Mesodermal cell (in vitro differentiated cells): ENCODE measurements around the gene ZBTB16.

Source experiments
- H3K27ac ChIP-seq: 2 replicates; pipeline ENCODE4 v1.7.0; 2013; ENCODE audit warnings: mild to moderate bottlenecking, low read depth, low read length, moderate library complexity; ENCODE audit not compliant: severe bottlenecking
- H3K36me3 ChIP-seq: 2 replicates; pipeline ENCODE4 v1.7.1; 2013; ENCODE audit warnings: mild to moderate bottlenecking, low read length, moderate library complexity; ENCODE audit not compliant: control insufficient read depth, insufficient read depth
- H3K4me1 ChIP-seq: one replicate; pipeline ENCODE4 v1.7.1; 2013; ENCODE audit warnings: mild to moderate bottlenecking, low read length; ENCODE audit not compliant: insufficient read depth, control insufficient read depth, poor library complexity, severe bottlenecking
- H3K4me3 ChIP-seq: 2 replicates; pipeline ENCODE4 v1.7.0; 2013; ENCODE audit warnings: low read length, control low read depth, mild to moderate bottlenecking; ENCODE audit not compliant: insufficient read depth, poor library complexity, severe bottlenecking; ENCODE audit errors: extremely low read depth
- H3K9me3 ChIP-seq: 2 replicates; pipeline ENCODE4 v1.7.1; 2013; ENCODE audit warnings: mild to moderate bottlenecking, low read length, moderate library complexity; ENCODE audit not compliant: control insufficient read depth
- WGBS, 2 experiments: methylation state at CpG; one replicate each; pipeline ENCODE4 v1.1.5; 2013; ENCODE audit warnings: missing lambda C conversion rate in 2 of 2; ENCODE audit not compliant: insufficient coverage in 2 of 2; 5-methylcytosine and 5-hydroxymethylcytosine counted together

Gene ZBTB16

GRCh38 chr11:114057605-114058004 lies 1.9 kb upstream of the ZBTB16 start:
- WGBS, 2 experiments = 25 to 40% methylated on average over 1 of the region's 1 CpG
- H3K4me3 ChIP-seq = no peak overlapping the region

DNA sequence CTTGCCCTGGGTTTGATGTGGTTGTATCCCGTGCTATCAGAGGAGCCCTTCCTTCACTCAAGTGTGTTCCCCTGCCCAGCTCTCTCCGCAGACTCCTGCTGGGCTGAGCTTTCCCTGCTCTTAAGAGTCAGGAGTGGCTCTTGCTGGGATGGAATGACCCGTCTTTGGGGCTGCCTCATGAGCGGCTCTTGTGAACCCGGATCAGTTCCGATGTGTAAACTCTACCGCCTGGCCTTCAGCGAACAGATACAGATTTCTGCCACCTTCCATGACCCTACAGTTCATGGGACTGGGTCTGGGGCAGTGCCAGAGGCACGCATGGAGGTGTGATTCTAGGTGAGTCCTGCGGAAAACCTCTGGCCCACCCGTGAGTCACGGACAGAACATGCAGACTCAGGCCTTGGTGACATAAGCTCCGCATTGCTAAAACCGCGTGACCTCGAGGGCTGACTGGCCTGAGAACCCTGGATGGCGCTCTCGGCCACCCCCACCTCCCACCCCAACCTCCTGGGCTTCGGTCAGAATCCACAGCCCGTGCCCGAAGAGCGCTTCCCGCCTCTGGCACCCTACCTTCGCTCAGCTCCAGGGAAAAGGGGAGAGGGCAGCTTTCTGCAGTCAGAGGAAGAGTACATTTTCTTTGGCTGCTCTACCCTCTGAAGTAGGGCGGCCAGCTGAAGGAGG lies 1.3 kb upstream of the ZBTB16 start:
- Histone ChIP-seq H3K4me3 (no peak overlapping the region), H3K27ac (no peak overlapping the region)
- WGBS, 2 experiments = 7 to 12% methylated on average over 20 of the region's 25 CpGs

More at GRCh38 chr11:114057605-114058004, 1.9 kb upstream of the ZBTB16 start:
- Histone ChIP-seq H3K4me1 (peaks cover 14% of the 10 kb centered on the region), H3K27ac (no peak overlapping the region), H3K9me3 (no peaks in the 10 kb centered on the region), H3K36me3 (no peaks in the 10 kb centered on the region)

GRCh38 chr11:114058871-114059277 lies 637 bp upstream of the ZBTB16 start:
- Histone ChIP-seq H3K4me3 (peak overlapping the region; percentile 52), H3K4me1 (peaks cover 14% of the 10 kb centered on the region), H3K9me3 (no peaks in the 10 kb centered on the region), H3K27ac (no peak overlapping the region), H3K36me3 (no peaks in the 10 kb centered on the region)
- WGBS, 2 experiments = 2% methylated on average over 22 to 24 of the region's 25 CpGs

More for the DNA sequence above, 1.3 kb upstream of the ZBTB16 start:
- peaks cover 14% of the 10 kb centered on the region for H3K4me1 ChIP-seq
- H3K36me3 ChIP-seq = no peaks in the 10 kb centered on the region
- no peaks in the 10 kb centered on the region for H3K9me3 ChIP-seq

GRCh38 chr11:114059984-114060391 lies 477 bp downstream of the ZBTB16 start:
- no peaks in the 10 kb centered on the region for H3K36me3 ChIP-seq
- H3K4me3 ChIP-seq = peak overlapping the region; percentile 52
- 0% methylated on average over 9 to 22 of the region's 33 CpGs for WGBS, 2 experiments
- no peaks in the 10 kb centered on the region for H3K9me3 ChIP-seq
- H3K4me1 ChIP-seq = peaks cover 14% of the 10 kb centered on the region
- H3K27ac ChIP-seq = no peak overlapping the region

DNA sequence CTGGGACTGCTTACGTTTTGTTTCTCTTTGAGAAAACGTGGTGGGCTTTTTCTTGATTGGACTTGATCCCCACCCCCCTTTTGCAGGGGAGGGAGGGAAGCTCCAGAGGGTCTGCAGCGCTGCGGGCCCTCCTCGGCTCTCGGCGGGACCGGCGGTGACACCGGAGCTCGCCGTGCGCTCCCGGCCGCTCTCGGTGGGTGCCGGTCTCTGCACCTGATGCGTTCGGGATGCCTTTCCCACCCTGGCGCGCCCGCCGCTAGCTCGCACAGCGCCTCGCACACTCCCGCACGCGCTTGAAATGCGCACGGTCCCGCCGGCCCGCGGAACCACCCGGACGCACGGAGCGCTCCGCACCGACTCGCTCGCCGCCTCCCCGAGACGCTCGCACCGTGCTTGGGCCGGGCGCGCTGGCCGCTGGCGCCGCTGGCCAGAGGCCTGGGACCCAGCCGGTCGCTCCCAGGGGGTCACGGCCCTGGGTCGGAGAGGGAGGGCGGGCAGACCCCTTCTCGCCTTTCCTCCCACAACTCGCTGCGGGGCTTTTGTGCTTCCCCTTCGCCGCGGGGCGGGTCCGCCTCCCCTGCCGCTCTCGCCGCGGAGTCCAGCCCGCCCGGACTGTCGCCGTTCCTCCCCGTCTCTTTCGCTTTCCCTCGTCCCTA lies 1.0 kb downstream of the ZBTB16 start:
- Histone ChIP-seq H3K4me3 (peak overlapping the region; percentile 52), H3K27ac (no peak overlapping the region), H3K4me1 (peaks cover 14% of the 10 kb centered on the region), H3K36me3 (no peaks in the 10 kb centered on the region), H3K9me3 (no peaks in the 10 kb centered on the region)
- WGBS, 2 experiments = 0 to 1% methylated on average over 55 to 72 of the region's 78 CpGs

- Histone ChIP-seq H3K27ac (no peak overlapping the region), H3K4me1 (peaks cover 14% of the 10 kb centered on the region), H3K9me3 (no peaks in the 10 kb centered on the region), H3K36me3 (no peaks in the 10 kb centered on the region), H3K4me3 (peak overlapping the region; percentile 52)
- WGBS, 2 experiments = 2% methylated on average over 42 to 44 of the region's 45 CpGs
Observed at GRCh38 chr11:114061048-114061680, 1.7 kb downstream of the ZBTB16 start.

DNA sequence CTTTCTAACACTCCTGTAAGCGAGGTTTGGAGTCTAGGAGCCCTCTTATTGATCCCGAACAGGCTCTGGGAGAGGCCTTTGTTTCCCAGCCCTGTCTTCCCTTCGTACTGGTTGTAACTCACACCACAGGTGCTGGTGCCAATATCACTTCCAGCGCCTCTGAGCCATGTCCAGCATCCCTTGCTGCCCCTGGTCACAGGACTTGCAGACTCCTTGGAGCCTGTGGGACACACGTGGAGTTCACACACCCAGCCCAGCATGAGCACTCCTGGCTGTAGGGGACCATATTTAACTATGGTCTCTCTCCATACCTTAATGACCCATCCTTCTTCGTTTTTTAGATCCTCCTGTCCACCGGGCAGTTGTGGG lies 2.2 kb downstream of the ZBTB16 start:
- H3K4me3 ChIP-seq = peak overlapping the region; percentile 52

DNA sequence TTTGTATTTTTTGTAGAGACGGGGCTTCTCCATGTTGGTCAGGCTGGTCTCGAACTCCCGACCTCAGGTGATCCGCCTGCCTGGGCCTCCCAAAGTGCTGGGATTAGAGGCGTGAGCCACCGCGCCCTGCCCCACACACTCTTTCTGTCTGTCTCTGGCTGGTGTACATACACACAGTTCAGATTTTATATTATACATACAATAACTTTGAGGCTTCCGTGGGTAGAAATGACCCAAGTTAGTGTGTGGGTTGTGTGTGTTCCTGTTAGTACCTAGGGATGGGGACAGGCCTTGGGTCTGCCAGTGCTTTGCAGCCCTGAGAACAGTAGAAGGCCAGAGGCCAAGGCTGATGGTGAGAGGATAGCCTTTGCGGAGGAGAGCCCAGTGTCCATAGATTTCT lies 2.8 kb downstream of the ZBTB16 start:
- WGBS, 2 experiments = 91 to 94% methylated on average over 5 to 7 of the region's 9 CpGs
- no peaks in the 10 kb centered on the region for H3K36me3 ChIP-seq
- H3K9me3 ChIP-seq = no peaks in the 10 kb centered on the region
- no peak overlapping the region for H3K4me3 ChIP-seq
- H3K27ac ChIP-seq = no peak overlapping the region
- H3K4me1 ChIP-seq = peaks cover 13% of the 10 kb centered on the region

More for the DNA sequence above, 2.2 kb downstream of the ZBTB16 start:
- H3K4me1 ChIP-seq = peaks cover 14% of the 10 kb centered on the region
- WGBS, 2 experiments = 13 to 20% methylated on average over 5 of the region's 7 CpGs
- no peaks in the 10 kb centered on the region for H3K36me3 ChIP-seq
- no peaks in the 10 kb centered on the region for H3K9me3 ChIP-seq
- H3K27ac ChIP-seq = no peak overlapping the region

- H3K4me3 ChIP-seq = no peak overlapping the region
- peaks cover 4% of the 10 kb centered on the region for H3K4me1 ChIP-seq
- no peaks in the 10 kb centered on the region for H3K36me3 ChIP-seq
- WGBS, 2 experiments = 95 to 97% methylated on average over 24 to 26 of the region's 26 CpGs
- no peak overlapping the region for H3K27ac ChIP-seq
- H3K9me3 ChIP-seq = no peaks in the 10 kb centered on the region
Observed at GRCh38 chr11:114063149-114063828, 3.8 kb downstream of the ZBTB16 start.

GRCh38 chr11:114063829-114064201 lies 4.3 kb downstream of the ZBTB16 start:
- H3K4me1 ChIP-seq = no peaks in the 10 kb centered on the region
- H3K9me3 ChIP-seq = no peaks in the 10 kb centered on the region
- no peak overlapping the region for H3K4me3 ChIP-seq
- no peaks in the 10 kb centered on the region for H3K36me3 ChIP-seq
- H3K27ac ChIP-seq = no peak overlapping the region
- 93 to 95% methylated on average over 8 of the region's 8 CpGs for WGBS, 2 experiments
